Gastrocnemius medialis (tissue), 4 donors: ENCODE results near the gene MAS1.

Experiments
- CTCF ChIP-seq, 5 experiments: fragments of 450-650 bp in 3 of 5; fragments of 200-600 bp in 2 of 5; sonication (generic) in 2 of 5; IDR thresholded peaks in 4 of 5; conservative IDR thresholded peaks in 1 of 5; 1 replicate in 4 of 5; 2 replicates in 1 of 5; pipeline ENCODE4 v1.5.1; 2016 to 2019; ENCODE audit warnings: antibody characterized with exemption in 5 of 5, mild to moderate bottlenecking in 3 of 5, moderate library complexity in 3 of 5
- POLR2A ChIP-seq, 2 donors: fragments of 450-650 bp; IDR thresholded peaks; one replicate each; pipeline ENCODE4 v1.6.1; 2017; ENCODE audit warnings: antibody characterized with exemption in 2 of 2, mild to moderate bottlenecking in 2 of 2, moderate library complexity in 2 of 2

DNA sequence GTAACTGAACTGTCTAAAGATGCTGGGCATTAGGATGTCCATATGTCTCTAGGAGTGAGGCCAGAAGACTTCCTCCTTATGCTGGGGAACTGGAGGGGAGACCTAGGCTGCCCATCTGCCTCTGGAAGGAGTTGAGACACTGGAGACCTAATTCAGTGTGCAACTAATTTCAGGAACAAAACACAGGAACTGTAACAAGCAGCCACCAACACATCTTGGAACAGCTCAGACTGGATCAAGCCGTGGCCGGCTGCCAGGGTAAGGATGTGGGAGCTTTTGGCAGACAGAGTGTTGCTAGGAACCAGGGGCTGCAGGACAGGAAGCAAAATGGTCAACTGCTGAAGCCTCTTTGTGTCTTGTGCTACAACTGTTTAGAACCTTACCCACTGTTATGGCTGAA lies 16.4 kb upstream of the MAS1 start:
- no peak for TF ChIP-seq CTCF (IDR thresholded peaks at IDR 0.05 in 4 of 5, conservative IDR thresholded peaks at IDR 0.05 in 1 of 5)
- no peak for TF ChIP-seq POLR2A (IDR thresholded peaks at IDR 0.05)
